Right hindlimb (tissue), 1 donor: Measurements from ENCODE around the gene PVR.
"Not testable (repeated sequence)": the region's sequence is repeated elsewhere in the genome, so short reads cannot be mapped to it uniquely, and the experiment has no call there.

Source experiments
- DNase-seq: peaks from one replicate; pipeline ENCODE4 v3.0.0-alpha.2; 2018

The PVR gene

DNA sequence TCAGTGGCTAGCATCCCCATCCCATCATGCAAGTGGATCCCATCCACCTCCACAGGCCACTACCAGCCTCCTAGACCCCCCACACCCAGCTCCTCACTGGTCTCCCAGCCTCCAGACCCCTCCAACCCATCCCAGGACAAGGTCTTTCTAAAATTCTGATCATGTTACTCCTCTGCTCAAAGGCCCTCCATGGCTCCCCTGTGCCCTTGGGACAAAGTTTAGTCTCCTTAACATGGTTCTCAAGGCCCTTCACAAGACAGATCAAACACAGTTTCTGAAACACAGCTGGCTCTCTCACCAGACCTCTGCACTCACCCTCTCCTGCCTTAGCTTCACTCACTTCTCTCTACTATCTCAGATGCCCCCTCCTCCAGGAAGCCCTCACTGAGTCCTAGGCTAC, 36.8 kb downstream of the PVR start:
- DNase-seq = no peak

DNA sequence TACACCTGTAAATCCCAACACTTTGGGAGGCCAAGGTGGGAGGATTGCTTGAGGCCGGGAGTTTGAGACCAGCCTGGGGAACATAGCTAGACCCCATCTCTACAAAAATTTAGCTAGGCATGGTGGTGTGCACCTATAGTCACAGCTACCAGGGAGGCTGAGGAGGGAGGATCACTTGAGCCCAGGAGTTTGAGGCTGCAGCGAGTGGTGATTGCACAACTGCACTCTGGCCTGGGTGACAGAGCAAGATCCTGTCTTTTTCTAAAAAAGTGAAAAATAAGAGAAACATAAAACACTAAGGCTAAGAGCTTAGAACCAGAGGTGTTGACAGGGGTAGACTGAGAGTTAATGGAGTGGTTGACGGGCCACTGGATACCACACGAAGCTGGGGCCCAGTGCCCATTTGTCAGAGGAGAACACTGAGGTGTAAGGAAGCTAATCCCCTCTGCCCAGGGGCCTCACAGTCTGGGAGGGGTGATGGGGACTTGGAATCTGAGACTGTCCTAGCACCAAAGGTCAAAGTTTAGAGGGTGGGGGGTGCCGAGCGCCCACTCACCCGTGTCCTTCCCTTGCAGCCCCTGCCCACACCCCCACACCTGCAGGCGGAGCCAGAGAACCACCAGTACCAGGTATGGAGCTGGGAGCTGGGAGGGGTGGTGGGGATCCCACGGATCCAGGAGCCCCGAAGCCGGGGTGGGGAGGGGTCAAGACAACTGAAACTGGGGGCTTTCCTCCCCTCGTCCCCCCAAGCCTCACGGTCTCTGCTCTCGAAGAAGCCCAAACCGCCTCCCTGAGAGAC, 38.5 kb downstream of the PVR start:
- no peak for DNase-seq

DNA sequence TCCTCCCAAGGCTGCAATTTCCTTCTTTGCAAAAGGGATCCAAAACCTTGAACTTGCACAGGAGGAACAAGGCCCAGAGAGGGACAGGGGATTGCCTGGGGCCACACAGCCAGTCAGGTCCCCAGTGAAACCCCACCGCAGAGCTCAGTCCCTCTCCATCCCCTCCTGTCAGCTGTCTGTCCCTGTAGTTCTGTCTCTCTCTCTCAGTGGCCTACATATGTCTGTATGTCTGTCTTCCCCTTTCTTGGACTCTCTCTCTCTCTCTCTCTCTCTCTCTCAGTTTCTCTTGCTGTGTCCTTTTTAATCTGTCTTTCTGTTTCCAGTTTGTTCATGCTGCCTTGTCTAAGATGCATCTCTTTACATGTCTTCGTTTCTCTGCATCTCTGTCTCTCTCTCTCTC, 39.1 kb downstream of the PVR start:
- DNase-seq = no peak

DNA sequence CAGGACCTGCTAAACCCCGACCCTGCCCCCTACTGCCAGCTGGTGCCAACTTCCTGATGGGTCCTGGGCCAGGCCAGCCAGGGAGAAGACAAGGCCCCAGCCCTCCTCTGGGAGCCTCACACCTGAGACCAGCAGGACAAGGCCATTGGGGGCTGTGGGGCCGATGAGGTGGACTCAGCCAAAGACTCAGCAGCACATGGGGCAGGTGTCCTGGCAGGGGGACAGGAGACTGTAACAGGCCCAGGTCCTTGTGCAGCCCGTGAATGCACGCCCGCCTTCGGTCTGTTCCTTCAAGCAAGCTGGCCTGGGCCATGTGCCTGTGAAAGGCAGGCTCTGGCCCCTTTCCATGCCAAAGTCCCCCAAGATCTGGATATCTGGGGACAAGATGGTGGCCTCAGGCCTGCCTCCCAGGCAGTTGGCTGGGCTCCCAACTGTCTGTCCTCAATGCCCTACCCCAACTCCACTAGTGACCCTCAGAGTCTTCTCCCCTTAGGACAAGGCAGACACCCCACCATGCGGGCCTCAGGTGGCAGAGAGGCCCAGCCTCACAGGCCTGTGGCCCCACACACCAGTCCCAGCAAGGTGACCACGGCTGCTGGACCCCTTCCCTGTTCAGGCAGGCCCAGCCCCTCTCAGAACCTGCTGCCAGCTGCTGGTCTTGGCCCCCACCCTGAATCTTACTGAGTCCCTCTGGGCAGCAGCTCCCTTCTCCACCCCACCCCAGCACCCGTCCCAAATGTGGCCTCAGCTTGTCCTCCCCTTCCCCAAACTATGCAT, 39.9 kb downstream of the PVR start:
- no peak for DNase-seq

DNA sequence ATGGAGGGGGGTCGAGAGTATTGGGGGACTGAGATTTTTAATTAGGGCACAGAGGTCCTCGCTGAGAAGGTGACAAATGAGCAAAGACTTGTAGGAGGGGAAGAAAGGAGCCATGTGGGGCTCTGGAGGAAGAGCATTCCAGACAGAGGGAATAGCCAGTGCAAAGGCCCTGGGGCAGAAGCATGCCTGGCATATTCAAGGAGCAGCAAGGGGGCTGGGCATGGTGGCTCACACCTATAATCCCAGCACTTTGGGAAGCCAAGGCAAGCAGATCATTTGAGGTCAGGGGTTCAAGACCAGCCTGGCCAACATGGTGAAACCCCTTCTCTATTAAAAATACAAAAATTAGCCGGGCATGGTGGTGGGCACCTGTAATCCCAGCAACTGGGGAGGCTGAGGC, 40.7 kb downstream of the PVR start:
- not testable (repeated sequence) for DNase-seq

DNA sequence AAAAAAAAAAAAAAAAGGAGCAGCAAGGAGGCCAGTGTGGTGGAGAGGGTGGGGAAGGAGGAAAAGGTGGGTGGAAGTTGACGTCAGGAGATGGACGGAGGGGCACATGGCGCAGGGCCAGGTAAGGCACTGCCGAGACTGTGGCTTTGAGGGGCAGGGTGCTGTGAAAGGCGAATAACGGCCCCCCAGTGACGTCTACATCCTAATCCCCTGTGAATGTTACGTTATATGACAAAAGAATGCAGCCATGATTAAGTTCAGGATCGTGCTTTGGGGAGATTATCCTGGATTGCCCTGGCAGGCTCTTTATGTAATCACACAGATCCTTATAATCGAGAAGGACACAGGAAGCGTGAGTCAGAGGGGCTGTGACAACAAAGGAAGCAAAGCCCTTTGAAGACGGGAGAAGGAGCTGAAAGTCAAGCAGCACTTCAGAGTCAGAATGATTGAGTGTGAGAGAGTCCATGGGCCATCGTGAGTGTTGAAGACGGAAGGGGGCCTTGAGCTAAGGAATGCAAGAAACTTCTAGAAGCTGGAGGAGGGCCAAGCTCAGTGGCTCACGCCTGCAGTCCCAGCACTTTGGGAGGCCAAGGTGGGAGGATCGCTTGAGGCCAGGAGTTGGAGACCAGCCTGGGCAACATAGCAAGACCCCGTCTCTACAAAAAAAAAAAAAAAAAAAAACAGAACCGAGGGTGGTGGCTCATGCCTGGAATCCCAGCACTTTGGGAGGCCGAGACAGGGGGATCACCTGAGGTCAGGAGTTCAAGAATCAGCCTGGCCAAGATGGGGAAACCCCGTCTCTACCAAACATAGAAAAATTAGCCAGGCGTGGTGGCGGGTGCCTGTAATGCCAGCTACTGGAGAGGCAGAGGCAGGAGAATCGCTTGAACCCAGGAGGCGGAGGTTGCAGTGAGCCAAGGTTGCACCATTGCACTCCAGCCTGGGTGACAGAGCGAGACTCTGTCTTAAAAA, 41.5 kb downstream of the PVR start:
- DNase-seq = no peak

DNA sequence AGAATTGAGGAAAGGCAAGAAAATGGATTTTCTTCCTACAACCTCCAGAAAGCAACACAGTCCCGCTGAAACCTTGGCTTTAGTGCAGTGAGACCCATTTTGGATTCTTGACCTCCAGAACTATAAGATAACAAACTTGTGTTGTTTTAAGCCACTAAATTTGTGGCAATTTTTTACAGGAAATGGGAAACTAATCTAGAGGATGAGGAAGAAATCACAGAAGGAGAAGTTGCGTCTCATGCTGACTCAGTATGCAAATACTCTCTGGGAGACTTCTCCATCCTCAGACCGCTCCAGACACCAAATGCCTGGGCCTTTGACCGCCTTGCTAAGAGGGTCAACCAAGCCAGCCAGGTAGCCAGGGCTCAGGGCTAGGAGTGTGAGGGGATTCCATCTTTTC, 42.2 kb downstream of the PVR start:
- no peak for DNase-seq

DNA sequence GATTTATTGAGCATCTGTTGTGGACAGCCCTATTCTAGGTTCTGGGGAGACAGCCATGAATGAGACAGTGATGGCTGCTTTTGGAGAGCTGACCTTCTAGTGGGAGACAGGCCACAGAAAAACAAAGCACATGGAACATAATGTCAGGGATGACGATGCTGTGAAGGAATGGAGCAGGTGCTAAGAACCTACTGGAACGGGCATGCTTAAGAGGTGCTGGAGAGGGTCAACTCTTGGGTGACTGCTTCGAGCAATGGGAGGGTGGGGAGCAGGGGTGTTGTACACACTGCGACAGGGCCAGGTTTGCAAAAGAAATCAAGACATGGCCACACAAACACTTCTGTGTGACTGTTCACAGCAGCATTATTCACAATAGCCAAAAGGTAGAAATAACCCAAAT, 43.2 kb downstream of the PVR start:
- DNase-seq = no peak

DNA sequence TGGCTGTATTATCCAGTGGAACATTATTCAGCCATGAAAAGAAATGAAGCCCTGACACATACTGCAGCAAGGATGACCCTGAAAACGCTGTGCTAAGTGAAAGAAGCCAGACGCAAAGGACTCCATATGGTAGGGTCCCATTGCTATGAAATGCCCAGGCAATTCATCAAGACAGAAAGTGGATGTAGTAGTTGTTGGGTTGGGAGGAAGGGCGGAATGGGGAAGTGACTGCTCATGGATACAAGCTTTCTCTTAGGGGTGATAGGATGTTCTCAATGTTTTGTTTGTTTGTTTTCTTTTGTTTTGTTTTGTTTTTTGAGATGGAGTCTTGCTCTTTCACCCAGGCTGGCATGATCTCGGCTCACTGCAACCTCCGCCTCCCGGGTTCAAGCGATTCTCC, 44.2 kb downstream of the PVR start:
- DNase-seq = no peak

DNA sequence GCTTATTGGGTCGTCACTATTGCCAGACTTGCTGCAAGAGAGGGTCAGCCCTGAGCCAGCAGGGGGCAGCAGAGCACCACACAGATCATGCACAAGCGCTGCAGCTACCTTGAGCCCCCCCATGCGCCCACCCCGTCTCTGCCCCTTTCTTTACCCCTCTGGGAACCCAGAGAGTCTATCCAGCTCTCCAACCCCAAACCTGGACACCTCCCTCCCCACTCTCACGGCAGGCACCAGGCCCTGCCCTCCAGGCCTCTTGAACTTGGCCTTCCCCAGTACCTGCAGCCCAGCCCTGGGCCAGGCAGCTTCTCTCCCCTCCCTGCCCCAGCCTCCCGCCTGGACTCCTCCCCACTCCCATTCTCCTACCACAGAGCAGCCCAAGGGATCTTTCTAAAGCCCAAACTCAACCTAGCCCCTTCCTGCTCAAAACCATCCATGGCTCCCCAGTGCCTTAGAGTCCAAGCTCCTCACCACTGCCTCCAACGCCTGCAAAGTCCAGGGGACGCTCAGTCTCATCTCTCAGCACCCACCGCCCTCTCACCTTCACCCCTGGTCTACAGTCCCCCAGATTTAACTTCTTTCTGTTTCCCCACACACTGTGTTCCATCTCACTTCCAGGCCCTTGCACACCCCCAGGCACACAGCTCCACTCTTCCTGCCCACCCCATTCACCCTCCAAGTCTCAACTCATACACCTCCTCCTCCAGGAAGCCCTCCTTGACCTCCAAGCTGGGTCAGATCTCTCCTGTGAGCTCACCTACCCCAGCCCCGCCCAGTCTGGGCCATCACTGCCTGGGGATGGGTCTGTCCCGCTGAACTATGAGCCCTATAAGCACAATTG, 45.8 kb downstream of the PVR start:
- peak; percentile 80 for DNase-seq

DNA sequence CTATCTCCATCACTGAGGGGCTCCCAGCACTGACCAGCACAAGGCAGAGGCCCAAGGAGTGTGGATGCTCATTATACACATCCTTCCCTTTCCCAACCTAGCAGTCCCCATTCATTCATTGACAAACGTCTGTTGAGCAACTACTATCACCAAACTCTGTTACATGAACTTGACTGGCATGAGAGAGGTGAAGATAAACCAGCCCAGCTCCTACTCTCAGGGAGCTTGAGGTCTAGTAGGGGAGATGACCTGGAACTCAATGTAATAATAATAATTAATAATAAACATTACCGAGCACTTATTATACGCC, 46.4 kb downstream of the PVR start:
- no peak for DNase-seq

DNA sequence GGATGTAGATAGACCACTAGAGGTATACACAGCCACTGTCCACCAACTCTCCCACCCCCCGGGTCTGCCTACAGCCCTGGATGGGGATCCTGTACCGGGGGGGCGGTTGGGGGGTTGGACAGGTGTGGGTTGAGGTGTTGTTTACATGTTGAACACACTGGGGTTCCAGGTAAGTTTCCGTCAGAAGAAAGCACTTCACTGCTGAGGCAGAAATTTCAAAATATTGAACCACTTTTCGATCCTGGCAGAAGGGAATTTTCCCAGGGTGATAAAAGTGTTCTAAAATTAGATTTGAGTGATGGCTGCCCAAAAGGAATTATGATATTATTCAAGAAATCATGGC, 48.6 kb downstream of the PVR start:
- no peak for DNase-seq

DNA sequence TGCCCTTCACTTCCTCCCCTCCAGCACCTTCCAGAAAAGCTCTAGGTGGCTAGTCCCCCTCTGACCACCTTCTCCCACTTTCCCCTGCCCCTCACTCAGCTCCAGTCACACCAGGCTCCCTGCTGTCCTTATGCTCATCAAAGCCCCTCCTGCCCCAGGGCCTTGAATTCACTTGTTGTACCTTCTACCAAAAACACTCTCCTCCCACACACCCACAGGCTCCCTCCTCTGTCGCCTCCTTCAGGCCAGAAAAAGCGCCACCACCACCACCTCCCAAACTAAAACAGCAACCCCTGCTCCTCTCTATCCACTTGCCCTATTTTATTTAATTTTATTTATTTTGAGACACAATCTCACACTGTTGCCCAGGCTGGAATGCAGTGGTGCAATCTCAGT, 50.5 kb downstream of the PVR start:
- no peak for DNase-seq

DNA sequence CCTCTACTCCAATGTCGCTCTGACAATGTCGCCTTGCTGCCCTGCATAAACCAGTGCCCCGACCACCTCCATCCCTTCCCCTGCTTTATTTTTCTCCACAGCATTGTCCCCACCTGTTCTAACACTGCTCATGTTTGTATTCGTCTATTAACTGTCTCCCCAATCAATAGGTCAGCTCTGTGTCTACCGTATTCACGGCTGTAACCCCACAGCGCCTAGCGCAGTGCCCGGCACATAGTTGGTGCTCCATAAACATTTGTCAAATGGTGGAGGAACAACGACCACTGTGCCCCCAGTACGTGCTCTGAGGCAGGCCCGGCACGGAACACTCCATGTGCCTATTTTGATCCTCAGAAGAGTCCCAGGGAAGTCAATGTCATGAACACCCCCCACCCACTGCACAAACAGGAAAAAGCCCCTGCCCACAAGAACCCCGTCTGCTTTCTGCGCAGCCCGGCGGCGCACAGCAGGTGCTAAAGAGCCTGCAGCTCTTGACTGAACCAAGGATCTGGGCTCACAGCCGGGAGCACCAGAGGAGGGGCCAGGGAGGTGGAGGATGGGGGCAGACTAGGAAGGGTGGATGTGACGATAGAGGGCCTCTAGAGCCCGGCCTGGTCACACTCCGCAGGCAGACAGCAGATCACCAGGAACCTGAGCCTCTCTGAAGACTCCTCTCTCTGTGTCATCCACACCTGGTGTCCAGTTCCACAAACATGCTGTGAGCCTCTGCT, 53.4 kb downstream of the PVR start:
- DNase-seq = no peak

DNA sequence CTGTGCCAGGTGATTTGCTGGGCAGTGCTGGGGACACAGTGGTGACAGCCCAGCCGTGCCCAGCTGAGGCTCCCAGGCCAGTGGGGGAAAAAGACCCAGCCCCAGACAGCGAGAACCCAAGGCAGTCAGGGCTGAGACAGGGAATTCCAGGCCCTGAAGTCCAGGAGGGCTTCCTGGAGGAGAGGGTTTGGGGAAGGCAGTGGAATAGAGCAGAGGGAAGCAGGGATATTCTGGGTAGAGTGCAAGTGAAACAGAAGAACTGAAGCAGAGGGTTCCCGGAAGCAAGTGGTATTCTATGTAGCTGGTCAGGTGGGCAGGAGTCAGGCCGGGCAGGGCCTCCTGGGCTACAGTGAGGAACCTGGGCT, 53.9 kb downstream of the PVR start:
- no peak for DNase-seq

DNA sequence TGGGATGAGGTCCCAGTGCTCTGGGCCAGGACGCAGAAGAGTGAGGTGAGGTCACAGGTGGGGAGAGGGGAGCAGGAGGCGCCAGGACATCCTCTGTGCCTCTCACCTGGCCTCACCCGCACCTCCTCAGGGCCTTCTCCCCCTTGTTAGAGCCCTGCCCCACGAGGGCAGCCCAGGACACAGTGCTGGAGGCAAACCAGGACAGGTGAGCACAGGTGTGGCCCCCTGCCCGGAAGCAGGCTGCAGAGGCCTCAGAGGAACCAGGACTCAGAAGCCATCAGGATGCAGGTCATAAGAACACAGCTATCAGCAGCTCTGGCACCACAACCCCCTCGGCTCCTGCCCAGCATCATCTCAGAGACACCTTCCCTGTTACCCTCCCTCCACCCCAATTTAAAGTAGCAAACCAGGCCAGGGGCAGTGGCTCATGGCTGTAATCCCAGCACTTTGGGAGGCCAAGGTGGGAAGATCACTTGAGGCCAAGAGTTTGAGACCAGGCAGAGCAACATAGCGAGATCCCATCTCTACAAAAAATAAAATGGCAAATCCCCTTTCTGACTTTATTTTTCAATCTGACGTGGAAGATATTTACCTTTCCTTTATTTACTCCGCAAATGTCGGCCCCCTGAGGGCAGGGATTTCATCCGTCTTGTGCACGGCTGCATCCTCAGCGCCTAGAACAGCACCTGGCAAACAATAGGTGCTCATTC, 54.9 kb downstream of the PVR start, which contains the start of gene CEACAM16:
Gene CEACAM16, plus strand, starts transcription at position 660 of the 710 bp plus-strand sequence. CDS start 2,306 bp downstream, outside the sequence.
- no peak for DNase-seq

DNA sequence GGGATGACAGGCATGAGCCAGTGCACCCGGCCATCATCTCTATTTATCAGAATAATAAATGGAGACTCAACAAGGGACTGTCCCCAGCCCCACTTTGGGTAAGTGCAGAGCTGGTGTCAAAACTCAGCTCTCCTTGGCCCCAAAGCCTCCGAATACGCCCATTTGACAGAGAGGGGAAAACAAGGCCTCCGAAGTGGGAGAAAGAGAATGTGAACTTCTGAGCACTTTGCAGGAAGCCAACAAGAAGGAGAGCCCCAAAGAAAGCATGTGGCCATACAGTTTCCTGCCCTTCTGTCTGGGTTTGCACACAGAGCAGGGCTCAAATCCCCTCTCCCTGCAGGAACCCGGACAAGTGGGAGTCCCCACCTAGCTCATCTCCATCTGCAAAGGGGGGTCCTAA, 56.8 kb downstream of the PVR start:
- DNase-seq = no peak

DNA sequence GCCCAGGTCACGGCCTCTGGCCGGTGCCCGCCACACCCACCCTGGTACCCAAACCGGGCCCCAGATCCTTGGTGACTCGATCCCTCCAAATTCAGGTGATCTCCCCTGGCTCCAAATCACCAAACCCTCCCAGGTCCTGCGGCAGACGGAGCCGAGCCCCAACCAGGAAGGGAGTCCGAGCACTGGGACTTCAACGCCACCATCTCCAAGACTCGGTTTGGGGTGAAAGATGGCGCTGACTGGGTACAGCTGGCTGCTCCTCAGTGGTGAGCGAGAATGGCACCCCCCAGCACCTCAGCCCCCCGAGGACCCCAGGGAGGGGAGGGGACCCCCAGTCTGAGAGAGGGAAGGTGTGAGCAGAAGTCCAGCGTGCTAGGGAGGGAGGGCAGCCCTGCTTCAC, 57.5 kb downstream of the PVR start:
- no peak for DNase-seq

DNA sequence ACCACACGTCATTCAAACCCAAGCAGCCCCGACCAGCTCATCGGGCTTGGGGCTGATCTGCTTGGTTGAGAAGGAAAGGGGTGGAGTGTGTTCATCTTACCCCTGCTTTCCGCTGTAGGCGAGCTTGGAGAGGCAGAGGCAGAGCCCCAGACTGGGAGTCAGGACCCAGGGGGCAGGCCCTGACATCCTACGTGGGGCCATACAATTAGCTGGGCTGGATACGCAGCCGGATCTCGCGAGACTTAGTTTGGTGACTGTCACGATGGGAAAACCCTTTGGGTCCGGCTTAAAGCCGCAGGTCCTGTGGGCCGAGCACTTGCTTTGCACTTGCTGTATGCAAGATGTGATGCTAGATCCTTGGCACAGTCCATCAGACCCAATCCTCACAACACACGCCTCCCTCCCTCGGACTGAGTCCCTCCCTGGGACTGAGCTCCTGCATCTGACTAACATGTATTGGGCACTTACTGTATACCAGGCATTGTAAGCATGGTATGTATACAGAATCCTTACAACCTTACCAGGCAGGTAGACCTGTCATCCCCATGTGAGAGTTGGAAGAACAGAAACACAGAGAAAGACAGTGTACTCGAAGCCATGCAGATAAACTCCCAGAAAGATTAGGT, 59.0 kb downstream of the PVR start:
- no peak for DNase-seq

DNA sequence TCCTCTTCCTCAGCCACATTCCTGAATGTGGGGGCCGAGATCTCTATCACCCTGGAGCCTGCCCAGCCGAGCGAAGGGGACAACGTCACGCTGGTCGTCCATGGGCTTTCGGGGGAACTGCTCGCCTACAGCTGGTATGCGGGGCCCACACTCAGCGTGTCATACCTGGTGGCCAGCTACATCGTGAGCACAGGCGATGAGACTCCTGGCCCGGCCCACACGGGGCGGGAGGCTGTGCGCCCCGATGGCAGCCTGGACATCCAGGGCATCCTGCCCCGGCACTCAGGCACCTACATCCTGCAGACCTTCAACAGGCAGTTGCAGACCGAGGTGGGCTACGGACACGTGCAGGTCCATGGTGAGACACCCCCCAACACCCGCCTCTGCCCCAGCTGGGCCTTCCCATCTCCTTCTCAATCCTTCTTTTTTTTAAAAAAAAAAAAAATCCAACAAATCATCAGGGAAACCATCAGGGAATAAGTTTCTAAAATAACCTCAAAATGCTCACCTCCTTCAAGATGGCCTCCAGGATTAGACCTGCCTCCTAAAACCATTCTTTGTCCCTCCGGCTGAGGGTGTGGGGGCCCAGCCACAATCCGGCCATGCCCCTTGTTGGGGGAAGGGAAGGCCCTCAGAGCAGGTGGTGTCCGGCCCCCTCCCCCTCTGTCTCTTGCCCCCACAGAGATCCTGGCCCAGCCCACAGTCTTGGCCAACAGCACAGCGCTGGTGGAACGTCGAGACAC, 59.8 kb downstream of the PVR start:
- no peak for DNase-seq
